Nephron (organoid): Measurements from ENCODE around the gene EFEMP2.

Source experiments
- H3K27ac Mint-ChIP-seq, 3 experiments: 2 replicates each; pipeline ENCODE4 v1.8.0; 2020; ENCODE audit warnings: mixed read lengths in 3 of 3, mild to moderate bottlenecking in 2 of 3, moderate library complexity in 1 of 3
- H3K27me3 Mint-ChIP-seq: 2 replicates; pipeline ENCODE4 v1.8.0; 2021; ENCODE audit warnings: low read depth, mild to moderate bottlenecking, moderate library complexity, mixed read lengths
- H3K36me3 Mint-ChIP-seq: 2 replicates; pipeline ENCODE4 v1.8.0; 2020; ENCODE audit warnings: low read depth, mixed read lengths
- H3K4me1 Mint-ChIP-seq: 2 replicates; pipeline ENCODE4 v1.8.0; 2020; ENCODE audit warnings: mixed read lengths
- H3K4me3 Mint-ChIP-seq, 3 experiments: 2 replicates each; pipeline ENCODE4 v1.8.0; 2020; ENCODE audit warnings: mild to moderate bottlenecking in 3 of 3, mixed read lengths in 3 of 3, moderate library complexity in 2 of 3
- H3K9me3 Mint-ChIP-seq: 2 replicates; pipeline ENCODE4 v1.8.0; 2020; ENCODE audit warnings: mixed read lengths
- TF ChIP-seq, protein P1 (sequence below), 3 experiments: fragments of 200-600 bp; sonication (generic); IDR thresholded peaks; one replicate each; pipeline ENCODE4 v1.5.0; 2021; ENCODE audit warnings: antibody characterized with exemption in 3 of 3; ENCODE audit not compliant: unreplicated experiment in 3 of 3

EFEMP2 gene

DNA sequence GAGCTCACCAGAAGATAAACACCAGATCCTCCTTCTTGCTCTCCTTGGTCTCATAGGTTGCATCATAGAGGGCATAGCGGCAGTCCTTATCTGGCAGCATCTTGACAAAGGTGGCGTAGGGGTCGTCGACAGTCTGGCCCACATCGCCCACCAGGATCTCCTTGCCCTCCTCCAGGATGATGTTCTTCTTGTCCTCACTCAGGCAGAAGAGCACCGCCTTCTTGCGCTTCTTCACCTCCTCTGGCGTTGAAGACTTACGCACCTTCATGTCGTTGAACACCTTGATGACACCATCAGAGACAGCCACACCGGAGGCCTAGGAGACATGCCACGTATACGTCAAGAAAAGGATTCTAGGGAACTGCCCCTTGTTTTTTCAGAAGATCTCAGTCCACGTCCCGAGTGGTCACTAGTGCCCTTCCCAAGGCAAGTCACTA lies 16.7 kb downstream of the EFEMP2 start:
- TF ChIP-seq, protein P1, sequence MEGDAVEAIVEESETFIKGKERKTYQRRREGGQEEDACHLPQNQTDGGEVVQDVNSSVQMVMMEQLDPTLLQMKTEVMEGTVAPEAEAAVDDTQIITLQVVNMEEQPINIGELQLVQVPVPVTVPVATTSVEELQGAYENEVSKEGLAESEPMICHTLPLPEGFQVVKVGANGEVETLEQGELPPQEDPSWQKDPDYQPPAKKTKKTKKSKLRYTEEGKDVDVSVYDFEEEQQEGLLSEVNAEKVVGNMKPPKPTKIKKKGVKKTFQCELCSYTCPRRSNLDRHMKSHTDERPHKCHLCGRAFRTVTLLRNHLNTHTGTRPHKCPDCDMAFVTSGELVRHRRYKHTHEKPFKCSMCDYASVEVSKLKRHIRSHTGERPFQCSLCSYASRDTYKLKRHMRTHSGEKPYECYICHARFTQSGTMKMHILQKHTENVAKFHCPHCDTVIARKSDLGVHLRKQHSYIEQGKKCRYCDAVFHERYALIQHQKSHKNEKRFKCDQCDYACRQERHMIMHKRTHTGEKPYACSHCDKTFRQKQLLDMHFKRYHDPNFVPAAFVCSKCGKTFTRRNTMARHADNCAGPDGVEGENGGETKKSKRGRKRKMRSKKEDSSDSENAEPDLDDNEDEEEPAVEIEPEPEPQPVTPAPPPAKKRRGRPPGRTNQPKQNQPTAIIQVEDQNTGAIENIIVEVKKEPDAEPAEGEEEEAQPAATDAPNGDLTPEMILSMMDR (IDR thresholded peaks at IDR 0.05; ENCODE audit: unreplicated experiment in 3 of 3): no peak
- peaks cover 48% of the 10 kb centered on the region for H3K36me3 Mint-ChIP-seq
- no peaks in the 10 kb centered on the region for H3K27me3 Mint-ChIP-seq
- H3K4me3 Mint-ChIP-seq: peak overlapping the region; percentile 91 to 97 (median 97)
- H3K4me1 Mint-ChIP-seq: peaks cover 22% of the 10 kb centered on the region
- peak overlapping the region; percentile 54 to 85 (median 59) for H3K27ac Mint-ChIP-seq
- no peaks in the 10 kb centered on the region for H3K9me3 Mint-ChIP-seq

DNA sequence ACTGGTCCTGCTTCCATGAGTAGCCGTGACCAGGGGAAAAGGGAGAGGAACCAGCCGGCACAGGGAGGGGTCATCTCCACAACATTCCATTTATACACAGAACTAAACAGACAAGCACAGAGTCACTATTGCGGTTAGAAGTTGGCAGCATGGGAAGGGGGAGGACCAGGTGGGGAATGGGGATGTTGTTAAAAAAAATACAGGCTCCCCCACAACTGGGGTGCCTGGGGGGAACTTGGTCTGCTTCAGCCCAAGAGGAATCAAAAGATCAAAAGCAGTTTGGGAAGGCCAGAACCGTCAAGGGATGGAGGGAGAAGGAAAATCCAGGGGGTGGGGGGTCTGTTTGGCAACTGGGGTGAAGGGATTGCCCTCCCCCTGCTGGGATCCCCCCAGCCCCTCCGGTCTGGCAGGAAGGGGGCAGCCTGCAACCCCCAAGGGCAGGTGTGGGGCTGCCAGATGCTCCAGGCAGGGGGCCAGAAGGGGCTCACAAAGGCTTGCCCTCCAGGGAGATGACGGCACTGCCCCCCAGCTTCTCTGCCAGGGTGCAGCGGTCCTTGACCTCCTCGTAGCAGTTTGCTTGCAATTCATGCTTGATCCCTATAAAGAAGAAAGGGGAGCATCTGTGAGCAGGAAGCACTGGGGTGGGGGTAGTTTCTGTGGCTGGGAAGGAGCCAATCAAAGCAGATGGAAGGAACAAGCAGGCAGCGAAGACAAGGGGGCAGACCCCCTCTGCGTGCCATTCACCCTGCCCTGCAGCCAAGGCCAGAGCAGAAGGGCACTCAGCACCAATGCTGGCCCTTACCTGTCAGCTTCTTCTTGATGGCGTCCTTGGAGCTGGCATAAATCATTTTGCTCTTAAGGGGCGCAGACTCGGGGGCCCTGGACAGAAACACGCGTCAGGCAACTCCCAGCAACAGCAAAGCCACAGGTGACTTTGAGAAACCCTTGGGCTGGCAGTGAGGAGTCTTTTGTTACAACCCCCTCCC lies 17.5 kb downstream of the EFEMP2 start:
- peaks cover 48% of the 10 kb centered on the region for H3K36me3 Mint-ChIP-seq
- H3K27ac Mint-ChIP-seq: peak overlapping the region in 1 of 3 experiments; percentile 85
- no peaks in the 10 kb centered on the region for H3K27me3 Mint-ChIP-seq
- peak overlapping the region; percentile 91 to 97 (median 97) for H3K4me3 Mint-ChIP-seq
- H3K4me1 Mint-ChIP-seq: peaks cover 21% of the 10 kb centered on the region
- no peaks in the 10 kb centered on the region for H3K9me3 Mint-ChIP-seq
- TF ChIP-seq, protein P1 (IDR thresholded peaks at IDR 0.05; ENCODE audit: unreplicated experiment in 3 of 3): no peak

DNA sequence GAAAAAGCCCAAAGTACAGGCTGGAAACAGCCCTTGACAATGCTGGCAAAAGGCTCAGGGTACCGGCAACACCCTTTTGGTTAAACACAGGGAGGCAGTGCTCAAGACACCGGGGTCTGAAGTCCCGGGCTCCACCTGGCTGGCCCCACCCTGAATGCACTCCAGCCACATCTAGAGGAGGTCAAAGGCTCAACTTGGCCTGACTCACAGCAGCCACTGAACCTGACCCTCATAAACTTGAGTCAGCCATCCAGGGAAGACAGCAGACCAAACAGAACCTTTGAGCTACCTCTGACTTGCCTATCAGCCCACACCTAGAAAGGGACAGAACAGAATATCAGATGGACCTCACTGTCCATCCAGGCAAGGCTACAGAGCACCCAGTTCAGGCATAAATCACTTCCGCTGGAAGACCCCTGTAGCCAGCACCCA lies 18.4 kb downstream of the EFEMP2 start:
- peaks cover 48% of the 10 kb centered on the region for H3K36me3 Mint-ChIP-seq
- peak overlapping the region; percentile 75 to 84 (median 83) for H3K4me3 Mint-ChIP-seq
- H3K9me3 Mint-ChIP-seq: no peaks in the 10 kb centered on the region
- TF ChIP-seq, protein P1 (IDR thresholded peaks at IDR 0.05; ENCODE audit: unreplicated experiment in 3 of 3): no peak
- H3K27ac Mint-ChIP-seq: peak overlapping the region in 1 of 3 experiments; percentile 44
- no peaks in the 10 kb centered on the region for H3K27me3 Mint-ChIP-seq
- peaks cover 17% of the 10 kb centered on the region for H3K4me1 Mint-ChIP-seq

DNA sequence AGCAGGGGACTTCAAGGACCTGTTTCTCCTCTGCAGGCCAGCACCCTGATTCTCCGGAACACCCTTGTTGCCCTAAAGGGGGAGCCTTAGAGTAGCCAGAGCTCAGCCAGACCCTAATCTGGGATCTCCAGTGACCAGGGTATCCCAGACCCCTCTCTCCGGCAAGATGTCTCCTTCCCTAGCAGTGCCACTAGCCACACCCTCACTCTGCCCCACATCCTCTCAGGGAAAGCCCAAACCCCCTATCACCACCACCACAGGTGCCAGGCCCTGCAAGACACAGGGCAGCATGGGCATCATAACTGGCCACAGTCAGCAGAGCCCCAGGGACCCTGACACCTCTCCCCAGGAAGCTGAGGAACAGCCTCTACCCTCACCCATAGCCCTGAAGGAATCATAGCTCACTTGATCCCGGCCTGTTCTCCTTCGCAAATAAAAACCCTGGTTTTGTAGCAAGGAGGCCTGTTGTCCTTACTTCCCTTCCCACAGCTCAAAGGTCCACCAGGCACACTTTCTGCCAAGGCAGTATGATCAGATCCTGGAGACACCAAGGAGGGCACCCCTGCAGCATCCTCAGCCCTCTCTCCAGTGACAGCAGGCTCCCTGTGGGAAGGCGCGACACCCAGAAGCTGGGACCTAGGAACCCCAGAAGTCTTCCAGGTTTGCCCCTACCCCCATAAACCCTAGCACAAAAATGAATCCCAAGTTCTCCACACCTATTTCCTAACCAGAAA lies 19.2 kb downstream of the EFEMP2 start:
- Mint-ChIP-seq H3K9me3 (no peaks in the 10 kb centered on the region), H3K27ac (no peak overlapping the region), H3K4me1 (peaks cover 15% of the 10 kb centered on the region), H3K27me3 (no peaks in the 10 kb centered on the region), H3K4me3 (peak overlapping the region; percentile 45 to 84 (median 83)), H3K36me3 (peaks cover 48% of the 10 kb centered on the region)
- TF ChIP-seq, protein P1 (IDR thresholded peaks at IDR 0.05; ENCODE audit: unreplicated experiment in 3 of 3): no peak

DNA sequence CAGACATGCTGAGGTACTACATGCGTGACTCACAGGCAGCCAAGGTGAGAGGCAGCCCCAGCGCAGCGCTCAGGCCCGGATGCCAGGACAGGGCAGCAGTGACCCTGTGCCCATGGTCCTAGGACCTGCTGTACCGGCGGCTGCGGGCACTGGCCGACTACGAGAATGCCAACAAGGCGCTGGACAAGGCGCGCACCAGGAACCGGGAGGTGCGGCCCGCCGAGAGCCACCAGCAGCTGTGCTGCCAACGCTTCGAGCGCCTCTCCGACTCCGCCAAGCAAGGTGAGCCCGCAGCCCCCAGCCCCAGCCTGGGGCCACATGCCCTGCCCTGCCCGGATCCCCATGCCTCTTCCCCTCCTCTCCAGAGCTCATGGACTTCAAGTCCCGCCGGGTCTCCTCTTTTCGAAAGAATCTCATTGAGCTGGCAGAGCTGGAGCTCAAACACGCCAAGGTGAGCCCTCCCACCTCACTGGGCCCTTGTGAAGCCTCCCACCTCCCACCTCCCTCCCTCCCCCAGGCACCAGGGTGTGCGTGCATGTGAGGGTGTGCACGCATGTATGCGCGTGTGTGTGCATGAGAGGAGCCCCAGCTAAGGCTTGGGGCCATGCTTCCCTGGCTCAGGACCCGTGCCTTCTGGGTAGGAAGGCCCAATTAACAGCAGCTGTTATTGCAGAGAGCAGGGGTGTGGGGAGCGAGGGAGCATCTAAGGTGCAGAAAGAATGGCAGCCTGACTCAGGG lies 19.9 kb downstream of the EFEMP2 start:
- Mint-ChIP-seq H3K4me3 (no peak overlapping the region), H3K4me1 (peaks cover 12% of the 10 kb centered on the region), H3K27me3 (no peaks in the 10 kb centered on the region), H3K27ac (no peak overlapping the region), H3K36me3 (peaks cover 48% of the 10 kb centered on the region), H3K9me3 (no peaks in the 10 kb centered on the region)
- TF ChIP-seq, protein P1 (IDR thresholded peaks at IDR 0.05; ENCODE audit: unreplicated experiment in 3 of 3): no peak
